Type B pancreatic cell (in vitro differentiated cells): ENCODE results near the gene PLA2G6. TPM values are rescaled to one million over a fixed set of nuclear protein-coding genes. Genes with fewer than 3 reads are reported as not detected.

Experiments used
- DNase-seq: peaks from one replicate; pipeline ENCODE4 v3.0.0; 2021; ENCODE audit warnings: mixed read lengths; ENCODE audit not compliant: unreplicated experiment; ENCODE audit errors: extremely low spot score
- H3K27ac Mint-ChIP-seq: 2 replicates; pipeline ENCODE4 v1.8.0; 2021; ENCODE audit warnings: mild to moderate bottlenecking, mixed read lengths
- H3K27me3 Mint-ChIP-seq: 2 replicates; pipeline ENCODE4 v1.8.0; 2021; ENCODE audit warnings: mixed read lengths
- H3K36me3 Mint-ChIP-seq: 2 replicates; pipeline ENCODE4 v1.8.0; 2021; ENCODE audit warnings: mixed read lengths
- H3K4me1 Mint-ChIP-seq: one replicate; pipeline ENCODE4 v1.8.0; 2021; ENCODE audit warnings: mixed read lengths; ENCODE audit not compliant: unreplicated experiment
- H3K4me3 Mint-ChIP-seq: 2 replicates; pipeline ENCODE4 v1.8.0; 2021; ENCODE audit warnings: mild to moderate bottlenecking, mixed read lengths
- H3K9me3 Mint-ChIP-seq: 2 replicates; pipeline ENCODE4 v1.8.0; 2021; ENCODE audit warnings: mixed read lengths
- total RNA-seq: library from RNA; stranded (reverse); gene quantifications from 2 replicates; pipeline ENCODE4 v1.2.1, GENCODE V29; 2021; ENCODE audit warnings: low replicate concordance
- TF ChIP-seq, protein P1 (sequence below): fragments of 200-600 bp; sonication (generic); conservative IDR thresholded peaks from 2 replicates; pipeline ENCODE4 v1.5.0; 2021; ENCODE audit warnings: antibody characterized with exemption, mild to moderate bottlenecking

The PLA2G6 gene
- total RNA-seq, 1 donor from 2014 or later: 64.1 TPM

DNA sequence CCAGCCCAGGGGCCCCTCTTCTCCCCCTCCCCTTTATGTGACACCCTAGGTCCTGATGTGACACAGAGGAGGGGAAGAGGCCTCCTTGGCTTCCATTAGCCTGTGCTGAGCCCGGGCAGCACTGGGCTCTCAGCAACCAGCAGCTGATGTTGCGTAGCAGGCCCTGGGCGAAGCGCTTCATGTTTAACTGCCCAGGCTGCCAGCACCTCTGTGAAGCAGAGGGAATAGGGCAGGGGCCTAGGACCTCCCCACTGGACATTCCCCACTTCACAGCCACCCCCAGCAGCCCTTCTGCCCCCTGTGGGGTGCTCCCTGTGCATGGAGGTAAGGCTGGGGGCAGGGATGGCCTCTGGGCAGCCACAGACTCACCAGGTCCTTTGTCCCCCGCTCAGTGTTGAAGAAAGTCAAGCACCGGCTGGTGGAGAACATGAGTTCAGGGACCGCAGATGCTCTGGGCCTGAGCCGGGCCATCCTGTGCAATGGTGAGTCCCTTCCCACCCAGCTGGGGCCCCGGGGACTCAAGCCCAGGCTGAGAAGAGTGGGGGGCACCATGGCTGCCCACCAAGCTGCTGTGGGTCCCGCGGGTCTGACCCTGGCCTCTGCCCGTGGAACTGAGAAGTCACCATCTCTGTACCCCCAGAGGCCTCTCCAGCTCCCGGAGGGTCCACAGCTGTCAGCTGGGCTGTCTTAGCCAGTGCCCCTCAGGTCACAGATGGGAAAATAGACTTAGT is 112.8 kb downstream of the PLA2G6 start:
- H3K9me3 Mint-ChIP-seq: no peaks in the 10 kb centered on the region
- H3K4me3 Mint-ChIP-seq: no peak overlapping the region
- TF ChIP-seq, protein P1, sequence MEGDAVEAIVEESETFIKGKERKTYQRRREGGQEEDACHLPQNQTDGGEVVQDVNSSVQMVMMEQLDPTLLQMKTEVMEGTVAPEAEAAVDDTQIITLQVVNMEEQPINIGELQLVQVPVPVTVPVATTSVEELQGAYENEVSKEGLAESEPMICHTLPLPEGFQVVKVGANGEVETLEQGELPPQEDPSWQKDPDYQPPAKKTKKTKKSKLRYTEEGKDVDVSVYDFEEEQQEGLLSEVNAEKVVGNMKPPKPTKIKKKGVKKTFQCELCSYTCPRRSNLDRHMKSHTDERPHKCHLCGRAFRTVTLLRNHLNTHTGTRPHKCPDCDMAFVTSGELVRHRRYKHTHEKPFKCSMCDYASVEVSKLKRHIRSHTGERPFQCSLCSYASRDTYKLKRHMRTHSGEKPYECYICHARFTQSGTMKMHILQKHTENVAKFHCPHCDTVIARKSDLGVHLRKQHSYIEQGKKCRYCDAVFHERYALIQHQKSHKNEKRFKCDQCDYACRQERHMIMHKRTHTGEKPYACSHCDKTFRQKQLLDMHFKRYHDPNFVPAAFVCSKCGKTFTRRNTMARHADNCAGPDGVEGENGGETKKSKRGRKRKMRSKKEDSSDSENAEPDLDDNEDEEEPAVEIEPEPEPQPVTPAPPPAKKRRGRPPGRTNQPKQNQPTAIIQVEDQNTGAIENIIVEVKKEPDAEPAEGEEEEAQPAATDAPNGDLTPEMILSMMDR: no peak
- no peak overlapping the region for H3K27ac Mint-ChIP-seq
- no peaks in the 10 kb centered on the region for H3K36me3 Mint-ChIP-seq
- no peak for DNase-seq
- no peaks in the 10 kb centered on the region for H3K27me3 Mint-ChIP-seq
- peaks cover 4% of the 10 kb centered on the region for H3K4me1 Mint-ChIP-seq

DNA sequence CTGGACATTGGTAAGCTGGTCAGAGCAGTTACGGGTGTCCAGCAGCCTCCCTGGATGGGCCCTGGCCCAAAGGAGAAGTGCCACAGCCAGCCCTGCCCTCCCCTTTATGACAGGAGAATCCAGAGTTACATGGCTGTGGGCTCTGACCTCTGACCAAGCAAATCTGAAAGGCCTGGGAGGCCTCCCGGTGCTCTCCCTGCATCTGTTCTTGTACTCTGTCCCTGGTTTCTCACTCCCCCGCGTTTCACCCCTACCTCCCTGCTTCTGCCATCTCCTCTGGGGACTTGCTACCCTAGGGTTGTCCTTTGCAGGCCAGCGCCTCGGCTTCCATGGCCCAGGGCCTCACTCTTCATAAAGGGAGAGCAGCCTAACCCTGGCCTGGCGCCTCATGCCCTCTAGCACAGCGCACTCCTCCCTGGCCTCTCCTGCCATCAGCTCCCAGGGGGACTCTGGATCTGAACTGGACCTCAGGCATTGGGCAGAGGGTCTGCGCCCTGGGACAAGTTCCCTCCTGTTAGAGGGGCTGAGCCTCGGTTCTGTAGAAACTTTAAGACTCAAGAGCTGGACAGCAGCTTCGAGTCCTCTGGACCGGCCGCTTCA is 113.8 kb downstream of the PLA2G6 start:
- peaks cover under 1% of the 10 kb centered on the region for H3K36me3 Mint-ChIP-seq
- no peaks in the 10 kb centered on the region for H3K27me3 Mint-ChIP-seq
- TF ChIP-seq, protein P1: no peak
- no peak overlapping the region for H3K27ac Mint-ChIP-seq
- no peaks in the 10 kb centered on the region for H3K9me3 Mint-ChIP-seq
- DNase-seq: no peak
- no peak overlapping the region for H3K4me3 Mint-ChIP-seq
- peaks cover 4% of the 10 kb centered on the region for H3K4me1 Mint-ChIP-seq

DNA sequence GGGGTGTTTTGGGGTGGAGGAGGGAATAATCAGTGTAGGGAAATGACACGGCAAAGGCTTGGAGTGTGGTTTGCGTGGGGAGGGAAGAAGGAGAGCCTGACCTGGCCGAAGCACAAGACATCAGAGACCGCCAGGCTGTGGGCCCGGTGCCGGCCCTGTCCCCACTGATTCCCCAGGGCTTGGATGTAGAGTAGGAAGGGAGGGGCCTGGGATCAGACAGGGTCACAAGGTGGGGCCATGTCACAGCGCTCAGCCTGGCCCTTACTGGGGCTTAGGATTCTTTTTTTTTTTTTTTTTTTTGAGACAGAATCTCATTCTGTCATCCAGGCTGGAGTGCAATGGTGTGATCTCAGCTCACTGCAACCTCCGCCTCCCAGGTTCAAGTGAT is 114.6 kb downstream of the PLA2G6 start:
- H3K27me3 Mint-ChIP-seq: no peaks in the 10 kb centered on the region
- H3K4me3 Mint-ChIP-seq: no peak overlapping the region
- TF ChIP-seq, protein P1: no peak
- no peak for DNase-seq
- H3K27ac Mint-ChIP-seq: no peak overlapping the region
- H3K36me3 Mint-ChIP-seq: peaks cover 5% of the 10 kb centered on the region
- H3K4me1 Mint-ChIP-seq: peaks cover 4% of the 10 kb centered on the region
- H3K9me3 Mint-ChIP-seq: no peaks in the 10 kb centered on the region

DNA sequence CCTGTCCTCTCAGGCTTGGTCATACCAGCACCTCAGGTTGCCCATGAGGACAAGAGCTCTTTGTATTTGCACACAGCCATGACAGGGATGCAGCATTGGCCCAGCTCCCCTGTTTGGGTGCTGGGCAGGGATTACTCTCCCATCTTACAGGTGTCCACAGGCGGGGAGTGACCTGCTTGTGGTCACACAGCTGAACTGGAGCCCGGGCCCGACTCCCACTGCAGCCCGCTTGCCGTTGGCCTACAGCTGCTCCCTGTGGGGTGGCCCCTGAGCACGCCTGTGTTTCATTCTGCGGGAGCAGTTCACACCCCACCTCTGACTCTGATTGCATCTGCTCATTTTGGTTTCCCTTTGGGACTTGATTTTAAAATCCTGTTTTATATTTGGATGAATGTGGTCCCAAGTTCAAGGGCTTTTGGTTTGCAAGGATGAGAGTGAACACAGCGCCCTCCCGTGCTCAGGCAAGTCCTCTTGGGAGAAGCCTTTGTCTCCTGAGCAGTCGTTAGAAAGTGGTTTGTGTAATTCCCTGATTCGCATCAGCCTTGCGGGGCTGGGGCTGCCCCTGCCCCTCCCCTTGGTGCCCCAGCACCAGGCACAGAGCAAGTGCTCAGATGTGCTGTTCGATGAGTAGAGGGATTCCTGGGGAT is 115.1 kb downstream of the PLA2G6 start:
- Mint-ChIP-seq H3K36me3 (peaks cover 5% of the 10 kb centered on the region), H3K9me3 (no peaks in the 10 kb centered on the region), H3K27ac (no peak overlapping the region), H3K4me3 (no peak overlapping the region), H3K4me1 (peaks cover 4% of the 10 kb centered on the region), H3K27me3 (no peaks in the 10 kb centered on the region)
- TF ChIP-seq, protein P1: no peak
- no peak for DNase-seq

DNA sequence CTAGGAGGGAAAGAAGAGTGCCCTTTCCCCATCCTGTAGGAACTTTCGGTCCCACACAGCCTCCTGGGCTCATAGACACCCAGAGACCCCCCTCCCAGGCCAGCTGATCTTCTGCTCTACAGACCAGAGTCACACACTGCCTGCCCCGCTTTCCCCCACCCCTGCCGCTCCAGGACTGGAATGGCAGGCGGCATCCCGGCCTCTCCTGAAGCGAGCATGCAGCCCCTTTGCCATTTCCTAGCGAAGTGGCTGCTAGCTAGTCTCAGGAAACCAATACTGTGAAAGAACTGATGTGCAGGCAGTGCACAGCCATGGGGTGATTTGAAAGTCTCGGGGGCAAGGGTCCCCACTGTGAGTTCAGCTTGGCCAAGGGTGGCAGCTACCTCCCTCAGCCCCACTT is 116.1 kb downstream of the PLA2G6 start:
- no peak for DNase-seq
- Mint-ChIP-seq H3K27ac (no peak overlapping the region), H3K4me1 (peaks cover 4% of the 10 kb centered on the region), H3K27me3 (no peaks in the 10 kb centered on the region), H3K4me3 (no peak overlapping the region), H3K36me3 (peaks cover 5% of the 10 kb centered on the region), H3K9me3 (no peaks in the 10 kb centered on the region)
- TF ChIP-seq, protein P1: no peak
